Hematopoietic multipotent progenitor cell (in vitro differentiated cells): ENCODE measurements around the gene ZC3H12A. TPM values are rescaled to one million over a fixed set of nuclear protein-coding genes. Genes with fewer than 3 reads are reported as not detected.

Experiments
- small RNA-seq: library from RNA; depleted of rRNA; stranded (forward); fragments of <200 nt; gene quantifications from one replicate; pipeline ENCODE3, GENCODE V24; 2012
- total RNA-seq: library from RNA; depleted of rRNA; stranded (reverse); fragments of >200 nt; gene quantifications from one replicate; pipeline ENCODE4 v1.2.3, GENCODE V29; 2012

The ZC3H12A gene
- total RNA-seq, 1 donor: 21.3 TPM

Small RNA genes lying within 50 kb of the gene (small RNA-seq; reads per million reads assigned to genes)
- gene MIR5581: not detected

Other genes with a start within 250 kb of the ZC3H12A start
- gene MEAF6, start 40.2 kb downstream of the ZC3H12A start, total RNA-seq: 31.0 TPM
- gene SNIP1, start 79.7 kb downstream of the ZC3H12A start, total RNA-seq: 11.0 TPM
- gene DNALI1, start 82.4 kb downstream of the ZC3H12A start, total RNA-seq: 0.54 TPM
- gene GNL2, start 121.4 kb downstream of the ZC3H12A start, total RNA-seq: 22.6 TPM
- not detected for gene RSPO1, start 160.3 kb downstream of the ZC3H12A start, total RNA-seq
- gene CDCA8, start 217.9 kb downstream of the ZC3H12A start, total RNA-seq: 1.6 TPM